Measurements from ENCODE around the gene TEX14.
"Not testable (repeated sequence)": the region's sequence is repeated elsewhere in the genome, so short reads cannot be mapped to it uniquely, and the experiment has no call there.

Gene TEX14

DNA sequence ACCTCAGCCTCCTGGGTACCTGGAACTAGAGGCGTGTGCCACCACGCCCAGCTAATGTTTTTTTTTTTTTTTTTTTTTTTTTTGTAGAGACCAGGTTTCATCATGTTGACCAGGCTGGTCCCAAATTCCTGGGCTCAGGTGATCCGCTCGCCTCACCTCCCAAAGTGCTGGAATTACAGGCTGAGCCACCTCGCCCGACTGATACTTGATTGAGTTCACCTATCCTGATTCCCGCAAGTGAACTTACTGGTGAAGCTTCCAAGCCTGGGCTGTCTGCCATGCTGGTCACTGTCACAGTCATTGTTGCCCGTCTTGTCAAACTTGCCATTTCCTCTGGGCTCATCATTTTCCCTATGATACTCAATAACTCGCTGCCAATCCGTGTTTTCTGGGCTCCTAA, 106.3 kb downstream of the TEX14 start:
- no peak for DNase-seq (ENCODE audit: low spot score)
- in situ Hi-C loops (cut with MboI; ENCODE audit: low sequenced_read_pairs, unreplicated experiment): loop anchor here (25.0 kb wide), 1 partner anchor 427 kb away; no protein-coding TSS in a partner anchor
- no peak for TF ChIP-seq CTCF (IDR thresholded peaks at IDR 0.05; ENCODE audit: borderline replicate concordance, control extremely low read depth, extremely low read depth, insufficient read depth, missing control alignments)

GRCh38 chr17:58583486-58583885, 108.4 kb downstream of the TEX14 start:
- in situ Hi-C loops (cut with MboI; ENCODE audit: low sequenced_read_pairs, unreplicated experiment): loop anchor here (25.0 kb wide), 1 partner anchor 429 kb away; no protein-coding TSS in a partner anchor
- no peak for DNase-seq (ENCODE audit: low spot score)
- no peak for TF ChIP-seq CTCF (IDR thresholded peaks at IDR 0.05; ENCODE audit: borderline replicate concordance, control extremely low read depth, extremely low read depth, insufficient read depth, missing control alignments)

- DNase-seq (ENCODE audit: low spot score): not testable (repeated sequence)
- in situ Hi-C loops (cut with MboI; ENCODE audit: low sequenced_read_pairs, unreplicated experiment): loop anchor here (25.0 kb wide), 1 partner anchor 430 kb away; no protein-coding TSS in a partner anchor
Measured at GRCh38 chr17:58582718-58583117, 109.1 kb downstream of the TEX14 start.

DNA sequence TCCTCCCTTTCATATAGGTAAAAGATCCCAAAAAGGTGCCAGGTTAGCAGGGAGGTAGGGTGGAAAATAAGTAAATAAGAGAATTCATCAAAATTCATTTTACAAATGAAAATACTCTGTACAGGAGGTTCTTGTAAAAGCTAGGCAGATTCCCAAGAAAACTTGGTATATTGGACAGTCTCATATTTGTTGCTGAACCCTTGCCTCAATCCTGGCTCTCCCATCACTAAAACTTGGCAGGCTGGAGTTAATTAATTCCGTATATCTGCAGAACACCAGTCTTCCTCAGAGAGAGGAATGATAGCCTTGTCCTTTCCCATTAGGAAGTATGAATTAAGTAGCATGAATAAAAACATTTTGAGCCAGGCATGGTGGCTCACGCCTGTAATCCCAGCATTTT, 111.2 kb downstream of the TEX14 start:
- no peak for DNase-seq (ENCODE audit: low spot score)
- TF ChIP-seq CTCF (IDR thresholded peaks at IDR 0.05; ENCODE audit: borderline replicate concordance, control extremely low read depth, extremely low read depth, insufficient read depth, missing control alignments): no peak
- in situ Hi-C loops (cut with MboI; ENCODE audit: low sequenced_read_pairs, unreplicated experiment): loop anchor here (25.0 kb wide), 1 partner anchor 432 kb away; no protein-coding TSS in a partner anchor

- peak; percentile 58 for DNase-seq (ENCODE audit: low spot score)
- peak; percentile 69 for TF ChIP-seq CTCF (IDR thresholded peaks at IDR 0.05; ENCODE audit: borderline replicate concordance, control extremely low read depth, extremely low read depth, insufficient read depth, missing control alignments)
- in situ Hi-C loops (cut with MboI; ENCODE audit: low sequenced_read_pairs, unreplicated experiment): loop anchor here (25.0 kb wide), 1 partner anchor 435 kb away; no protein-coding TSS in a partner anchor
Measured at GRCh38 chr17:58577696-58578095, 114.1 kb downstream of the TEX14 start.

- no peak for TF ChIP-seq CTCF (IDR thresholded peaks at IDR 0.05; ENCODE audit: borderline replicate concordance, control extremely low read depth, extremely low read depth, insufficient read depth, missing control alignments)
- DNase-seq (ENCODE audit: low spot score): no peak
- in situ Hi-C loops (cut with MboI; ENCODE audit: low sequenced_read_pairs, unreplicated experiment): loop anchor here (25.0 kb wide), 1 partner anchor 435 kb away; no protein-coding TSS in a partner anchor
Measured at GRCh38 chr17:58576679-58577367, 115.0 kb downstream of the TEX14 start.

DNA sequence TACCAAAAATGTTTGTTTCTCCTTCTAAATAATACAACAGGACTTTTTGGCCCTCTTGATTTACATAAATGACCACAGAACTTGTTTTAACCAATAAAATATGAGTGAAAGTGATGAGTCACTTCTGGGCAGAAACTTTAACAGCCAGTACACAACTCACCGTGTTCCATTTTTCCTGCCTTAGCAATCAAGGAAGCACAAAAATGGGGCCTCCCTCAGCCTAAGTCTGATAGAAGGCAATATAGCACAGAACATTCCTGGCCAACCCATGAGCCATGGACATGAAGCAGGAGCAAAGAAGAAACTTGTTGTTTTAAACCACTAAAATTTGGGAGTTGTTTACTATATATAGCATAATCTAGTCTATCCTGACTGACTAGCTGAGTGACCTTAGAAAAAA, 116.3 kb downstream of the TEX14 start:
- no peak for DNase-seq (ENCODE audit: low spot score)

More for the DNA sequence above, 116.3 kb downstream of the TEX14 start:
- in situ Hi-C loops (cut with MboI; ENCODE audit: low sequenced_read_pairs, unreplicated experiment): loop anchor here (25.0 kb wide), 1 partner anchor 437 kb away; no protein-coding TSS in a partner anchor
- no peak for TF ChIP-seq CTCF (IDR thresholded peaks at IDR 0.05; ENCODE audit: borderline replicate concordance, control extremely low read depth, extremely low read depth, insufficient read depth, missing control alignments)

All from GM13976 (cell line).